Caco-2 (cell line): ENCODE measurements around the gene NFU1. TPM values are rescaled to one million over a fixed set of nuclear protein-coding genes. Genes with fewer than 3 reads are reported as not detected.
"Not testable (repeated sequence)": the region's sequence is repeated elsewhere in the genome, so short reads cannot be mapped to it uniquely, and the experiment has no call there.

Source experiments
- BruUV-seq: library from RNA; stranded (reverse); fragments of 400-500 nt; replicated peaks from 2 replicates; lab custom pipeline; 2021; lab: Mats Ljungman, UMichigan
- CTCF ChIA-PET: fragments of 300-600 bp; sonication (Branson Sonifier 250); formaldehyde crosslinking; loops from one replicate; lab custom pipeline; 2022; ENCODE audit warnings: antibody characterized with exemption; lab: Charles Lee
- POLR2A ChIA-PET: fragments of 300-600 bp; sonication (Branson Sonifier 250); formaldehyde crosslinking; loops from one replicate; lab custom pipeline; 2022; ENCODE audit warnings: antibody characterized with exemption; lab: Charles Lee
- DNase-seq, 2 experiments: peaks; one replicate each; pipeline versions ENCODE4 v3.0.0 to v3.0.0-alpha.2; 2020 to 2022
- H3K27me3 ChIP-seq: replicated peaks from 2 replicates; pipeline ENCODE4 v1.6.0; 2011; ENCODE audit warnings: low read length; ENCODE audit not compliant: control insufficient read depth, insufficient read depth
- H3K36me3 ChIP-seq: 2 replicates; pipeline ENCODE4 v1.5.1; 2011; ENCODE audit warnings: low read length; ENCODE audit not compliant: control insufficient read depth, insufficient read depth
- H3K4me1 ChIP-seq: fragments of 250-450 bp; sonication (Bioruptor Pico); 2 replicates; pipeline ENCODE4 v1.5.1; 2020; ENCODE audit warnings: mild to moderate bottlenecking
- H3K4me3 ChIP-seq: 2 replicates; pipeline ENCODE4 v1.5.1; 2011; ENCODE audit warnings: low read depth, mild to moderate bottlenecking, control low read depth, low read length
- H3K9me3 ChIP-seq: fragments of 250-450 bp; sonication (Bioruptor Pico); 2 replicates; pipeline ENCODE4 v1.5.1; 2020; ENCODE audit warnings: mild to moderate bottlenecking, moderate library complexity
- H3K27ac Mint-ChIP-seq: one replicate; pipeline ENCODE4 v1.8.0; 2022; ENCODE audit warnings: mixed read lengths; ENCODE audit not compliant: unreplicated experiment
- H3K27me3 Mint-ChIP-seq: one replicate; pipeline ENCODE4 v1.8.0; 2022; ENCODE audit warnings: mixed read lengths; ENCODE audit not compliant: insufficient read depth, unreplicated experiment
- H3K36me3 Mint-ChIP-seq: one replicate; pipeline ENCODE4 v1.8.0; 2022; ENCODE audit warnings: mild to moderate bottlenecking, mixed read lengths; ENCODE audit not compliant: insufficient read depth, unreplicated experiment
- H3K4me1 Mint-ChIP-seq: one replicate; pipeline ENCODE4 v1.8.0; 2022; ENCODE audit warnings: low read depth, mixed read lengths; ENCODE audit not compliant: unreplicated experiment
- H3K4me3 Mint-ChIP-seq: one replicate; pipeline ENCODE4 v1.8.0; 2022; ENCODE audit warnings: mild to moderate bottlenecking, moderate library complexity, mixed read lengths; ENCODE audit not compliant: unreplicated experiment
- H3K9me3 Mint-ChIP-seq: one replicate; pipeline ENCODE4 v1.8.0; 2022; ENCODE audit warnings: mixed read lengths; ENCODE audit not compliant: unreplicated experiment
- intact Hi-C: fragments of 100-400 bp; cut with micrococcal nuclease; formaldehyde crosslinking; loops from one replicate; pipeline ENCODE4 v1.10.0; 2022; ENCODE audit not compliant: unreplicated experiment
- total RNA-seq: library from RNA; stranded (reverse); gene quantifications from 2 replicates; pipeline ENCODE4 v1.2.3, GENCODE V29; 2022
- TF ChIP-seq, protein P1 (sequence below), 2 experiments: fragments of 200-600 bp in 1 of 2; IDR thresholded peaks; 1 replicate in 1 of 2; 2 replicates in 1 of 2; pipeline versions ENCODE4 v1.5.1 to v1.8.0; 2011 to 2022; ENCODE audit warnings: antibody characterized with exemption in 1 of 2, control low read depth in 1 of 2, inconsistent platforms in 1 of 2, low read depth in 1 of 2, low read length in 1 of 2, mild to moderate bottlenecking in 1 of 2, moderate library complexity in 1 of 2; ENCODE audit not compliant: insufficient read depth in 1 of 2, severe bottlenecking in 1 of 2, unreplicated experiment in 1 of 2

The NFU1 gene
- total RNA-seq, 1 experiment from 2014 or later, result 85.3 TPM

DNA sequence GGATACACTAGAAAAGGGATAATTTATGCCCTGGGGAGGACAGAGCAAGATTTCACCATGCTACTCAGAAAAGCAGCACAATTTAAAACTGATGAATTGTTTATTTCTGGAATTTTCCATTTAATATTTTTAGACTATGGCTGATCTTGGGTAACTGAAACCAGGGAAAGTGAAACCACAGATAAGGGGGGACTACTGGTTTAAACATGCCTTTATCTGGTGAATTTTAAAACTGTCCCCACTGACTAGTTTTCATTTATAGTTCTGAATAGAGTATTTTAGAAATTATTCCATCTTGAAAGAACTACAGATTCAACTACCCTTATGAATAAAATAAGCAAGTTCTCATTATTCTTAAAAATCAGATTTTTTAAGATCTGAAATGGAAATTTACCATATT, 15.0 kb downstream of the NFU1 start:
- Histone ChIP-seq H3K9me3 (no peaks in the 10 kb centered on the region), H3K36me3 (no peaks in the 10 kb centered on the region), H3K4me3 (no peak overlapping the region), H3K27me3 (no peaks in the 10 kb centered on the region), H3K4me1 (peaks cover 10% of the 10 kb centered on the region)
- H3K9me3 Mint-ChIP-seq, result no peaks in the 10 kb centered on the region
- ChIA-PET CTCF (no interaction called here), POLR2A (no interaction called here)
- no peak overlapping the region for H3K27ac Mint-ChIP-seq
- BruUV-seq, result no TSS peak
- peaks cover 52% of the 10 kb centered on the region for H3K36me3 Mint-ChIP-seq
- DNase-seq, result no peak
- no peaks in the 10 kb centered on the region for H3K27me3 Mint-ChIP-seq
- TF ChIP-seq, protein P1, sequence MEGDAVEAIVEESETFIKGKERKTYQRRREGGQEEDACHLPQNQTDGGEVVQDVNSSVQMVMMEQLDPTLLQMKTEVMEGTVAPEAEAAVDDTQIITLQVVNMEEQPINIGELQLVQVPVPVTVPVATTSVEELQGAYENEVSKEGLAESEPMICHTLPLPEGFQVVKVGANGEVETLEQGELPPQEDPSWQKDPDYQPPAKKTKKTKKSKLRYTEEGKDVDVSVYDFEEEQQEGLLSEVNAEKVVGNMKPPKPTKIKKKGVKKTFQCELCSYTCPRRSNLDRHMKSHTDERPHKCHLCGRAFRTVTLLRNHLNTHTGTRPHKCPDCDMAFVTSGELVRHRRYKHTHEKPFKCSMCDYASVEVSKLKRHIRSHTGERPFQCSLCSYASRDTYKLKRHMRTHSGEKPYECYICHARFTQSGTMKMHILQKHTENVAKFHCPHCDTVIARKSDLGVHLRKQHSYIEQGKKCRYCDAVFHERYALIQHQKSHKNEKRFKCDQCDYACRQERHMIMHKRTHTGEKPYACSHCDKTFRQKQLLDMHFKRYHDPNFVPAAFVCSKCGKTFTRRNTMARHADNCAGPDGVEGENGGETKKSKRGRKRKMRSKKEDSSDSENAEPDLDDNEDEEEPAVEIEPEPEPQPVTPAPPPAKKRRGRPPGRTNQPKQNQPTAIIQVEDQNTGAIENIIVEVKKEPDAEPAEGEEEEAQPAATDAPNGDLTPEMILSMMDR (IDR thresholded peaks at IDR 0.05; ENCODE audit: insufficient read depth in 1 of 2, low read depth in 1 of 2, low read length in 1 of 2, severe bottlenecking in 1 of 2, unreplicated experiment in 1 of 2), result no peak
- no peaks in the 10 kb centered on the region for H3K4me1 Mint-ChIP-seq
- intact Hi-C loops, result no loop called here
- H3K4me3 Mint-ChIP-seq, result no peak overlapping the region

DNA sequence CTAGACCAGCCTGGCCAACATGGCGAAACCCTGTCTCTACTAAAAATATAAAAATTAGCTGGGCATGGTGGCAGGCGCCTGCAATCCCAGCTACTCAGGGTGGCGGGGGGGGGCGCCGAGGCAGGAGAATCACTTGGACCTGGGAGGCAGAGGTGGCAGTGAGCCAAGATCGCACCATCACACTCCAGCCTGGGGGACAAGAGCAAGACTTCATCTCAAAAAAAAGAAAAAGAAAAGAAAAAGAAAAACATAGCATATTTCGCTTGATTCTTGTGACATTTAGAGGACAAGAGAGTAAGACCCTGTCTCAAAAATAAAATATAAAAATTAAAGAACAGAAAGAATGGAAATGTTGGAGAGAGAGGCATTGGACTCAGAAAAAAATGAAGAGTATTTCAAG, 18.1 kb downstream of the NFU1 start:
- H3K27me3 ChIP-seq, H3K9me3 ChIP-seq, DNase-seq, BruUV-seq, CTCF ChIA-PET, POLR2A ChIA-PET, H3K4me1 Mint-ChIP-seq, intact Hi-C loops, H3K36me3 ChIP-seq, H3K4me1 ChIP-seq, H3K27me3 Mint-ChIP-seq, H3K9me3 Mint-ChIP-seq, H3K4me3 ChIP-seq, H3K27ac Mint-ChIP-seq, H3K4me3 Mint-ChIP-seq: not testable (repeated sequence)
- peaks cover 57% of the 10 kb centered on the region for H3K36me3 Mint-ChIP-seq

DNA sequence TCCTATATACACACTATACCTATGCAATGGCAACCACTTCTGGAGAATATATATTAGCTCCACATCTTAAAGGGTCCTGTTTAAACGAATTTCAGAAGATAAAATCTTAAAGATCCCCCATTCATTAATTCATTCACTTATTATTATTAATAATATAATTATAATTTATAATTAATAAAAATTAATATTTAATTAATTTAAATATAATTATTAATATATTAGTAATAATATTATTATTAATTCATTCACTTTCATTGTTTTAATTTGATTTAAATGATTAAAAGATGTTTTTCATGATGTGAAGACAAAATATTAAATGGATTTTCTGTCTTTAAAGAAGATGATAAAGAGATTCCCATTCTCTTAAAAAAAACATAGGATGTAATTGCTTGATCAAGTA, 21.1 kb downstream of the NFU1 start:
- Mint-ChIP-seq H3K9me3 (no peaks in the 10 kb centered on the region), H3K4me1 (no peaks in the 10 kb centered on the region), H3K27me3 (no peaks in the 10 kb centered on the region), H3K36me3 (peaks cover 54% of the 10 kb centered on the region), H3K4me3 (no peak overlapping the region), H3K27ac (no peak overlapping the region)
- Histone ChIP-seq H3K36me3 (no peaks in the 10 kb centered on the region), H3K4me1 (peaks cover 10% of the 10 kb centered on the region), H3K4me3 (no peak overlapping the region), H3K27me3 (no peaks in the 10 kb centered on the region), H3K9me3 (no peaks in the 10 kb centered on the region)
- TF ChIP-seq, protein P1 (IDR thresholded peaks at IDR 0.05; ENCODE audit: insufficient read depth in 1 of 2, low read depth in 1 of 2, low read length in 1 of 2, severe bottlenecking in 1 of 2, unreplicated experiment in 1 of 2), result no peak
- no TSS peak for BruUV-seq
- POLR2A ChIA-PET, result no interaction called here
- no peak for DNase-seq
- CTCF ChIA-PET, result no interaction called here
- intact Hi-C loops, result no loop called here

DNA sequence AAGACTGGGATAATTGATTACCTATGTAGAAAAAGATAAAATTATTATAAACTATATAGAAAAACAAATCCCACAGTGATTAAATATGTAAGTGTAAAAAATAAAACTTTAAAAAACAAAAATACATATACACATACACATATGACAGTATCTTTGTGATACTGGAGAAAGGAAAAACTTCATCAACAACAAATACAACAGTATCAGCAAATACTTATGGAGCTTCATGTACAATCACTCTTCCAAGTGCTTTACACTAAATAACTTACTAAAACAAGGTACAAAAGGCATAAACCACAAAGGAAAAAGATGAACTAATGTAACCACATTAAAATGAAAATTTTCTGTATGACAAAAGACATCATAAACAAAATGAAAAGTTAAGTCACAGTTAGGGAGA, 26.1 kb downstream of the NFU1 start:
- Histone ChIP-seq H3K4me3 (no peak overlapping the region), H3K4me1 (no peaks in the 10 kb centered on the region), H3K27me3 (no peaks in the 10 kb centered on the region), H3K9me3 (no peaks in the 10 kb centered on the region), H3K36me3 (no peaks in the 10 kb centered on the region)
- ChIA-PET POLR2A (no interaction called here), CTCF (no interaction called here)
- Mint-ChIP-seq H3K36me3 (peaks cover 42% of the 10 kb centered on the region), H3K27me3 (no peaks in the 10 kb centered on the region), H3K4me1 (no peaks in the 10 kb centered on the region), H3K9me3 (no peaks in the 10 kb centered on the region), H3K4me3 (no peak overlapping the region), H3K27ac (no peak overlapping the region)
- TF ChIP-seq, protein P1 (IDR thresholded peaks at IDR 0.05; ENCODE audit: insufficient read depth in 1 of 2, low read depth in 1 of 2, low read length in 1 of 2, severe bottlenecking in 1 of 2, unreplicated experiment in 1 of 2), result no peak
- intact Hi-C loops, result no loop called here
- no peak for DNase-seq
- no TSS peak for BruUV-seq
